NCI-H2081 (cell line): Measurements from ENCODE around the gene BCKDHA.
A peak's percentile ranks its signal among the peaks of the same experiment; 100 is the strongest.
"Not testable (repeated sequence)": the region's sequence is repeated elsewhere in the genome, so short reads cannot be mapped to it uniquely, and the experiment has no call there.

Source experiments
- DNase-seq, 2 experiments: peaks; one replicate each; lab custom pipeline; 2025; lab: John Stamatoyannopoulos, UW

BCKDHA gene

GRCh38 chr19:41426116-41426841 is 28.7 kb downstream of the BCKDHA start:
- DNase-seq = no peak

DNA sequence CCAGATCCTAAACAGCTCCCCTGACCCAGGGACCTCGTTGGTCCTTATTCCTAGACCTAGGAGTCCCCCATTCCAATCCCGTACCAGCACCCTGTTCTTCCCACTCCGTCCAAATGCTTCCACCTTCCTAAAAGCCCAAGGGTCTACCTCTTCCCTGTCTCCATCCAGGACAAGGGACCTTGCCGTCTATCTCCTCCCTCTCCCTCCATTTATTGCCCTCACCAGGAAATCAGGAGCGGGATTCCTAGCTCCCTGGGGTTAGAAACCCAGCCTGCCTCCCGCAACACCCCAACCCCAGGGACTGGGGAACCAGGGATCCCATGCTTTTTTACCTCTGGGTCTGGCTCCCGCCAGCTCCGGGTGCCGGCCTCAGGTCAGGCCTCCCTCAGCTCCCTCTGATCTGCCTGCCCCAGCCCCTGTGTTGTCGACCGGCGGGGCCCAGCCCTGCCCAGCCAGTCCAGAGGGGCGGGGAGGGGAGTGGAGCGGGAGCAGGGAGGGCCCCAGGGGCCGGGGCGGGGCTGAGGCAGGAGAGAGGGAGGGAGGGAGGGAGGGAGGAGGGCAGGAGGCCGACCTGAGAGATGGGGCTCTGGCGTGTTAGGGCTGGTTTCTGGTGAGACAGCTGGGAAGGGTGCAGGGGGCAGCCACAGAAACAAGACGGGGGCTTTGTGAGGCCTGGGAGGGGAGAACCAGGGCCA is 29.5 kb downstream of the BCKDHA start, which contains the start of gene B3GNT8:
Gene B3GNT8 (minus strand): TSS at position 423 of the 695 bp plus-strand sequence. CDS start 596 bp downstream, outside the sequence.
- DNase-seq = no peak

DNA sequence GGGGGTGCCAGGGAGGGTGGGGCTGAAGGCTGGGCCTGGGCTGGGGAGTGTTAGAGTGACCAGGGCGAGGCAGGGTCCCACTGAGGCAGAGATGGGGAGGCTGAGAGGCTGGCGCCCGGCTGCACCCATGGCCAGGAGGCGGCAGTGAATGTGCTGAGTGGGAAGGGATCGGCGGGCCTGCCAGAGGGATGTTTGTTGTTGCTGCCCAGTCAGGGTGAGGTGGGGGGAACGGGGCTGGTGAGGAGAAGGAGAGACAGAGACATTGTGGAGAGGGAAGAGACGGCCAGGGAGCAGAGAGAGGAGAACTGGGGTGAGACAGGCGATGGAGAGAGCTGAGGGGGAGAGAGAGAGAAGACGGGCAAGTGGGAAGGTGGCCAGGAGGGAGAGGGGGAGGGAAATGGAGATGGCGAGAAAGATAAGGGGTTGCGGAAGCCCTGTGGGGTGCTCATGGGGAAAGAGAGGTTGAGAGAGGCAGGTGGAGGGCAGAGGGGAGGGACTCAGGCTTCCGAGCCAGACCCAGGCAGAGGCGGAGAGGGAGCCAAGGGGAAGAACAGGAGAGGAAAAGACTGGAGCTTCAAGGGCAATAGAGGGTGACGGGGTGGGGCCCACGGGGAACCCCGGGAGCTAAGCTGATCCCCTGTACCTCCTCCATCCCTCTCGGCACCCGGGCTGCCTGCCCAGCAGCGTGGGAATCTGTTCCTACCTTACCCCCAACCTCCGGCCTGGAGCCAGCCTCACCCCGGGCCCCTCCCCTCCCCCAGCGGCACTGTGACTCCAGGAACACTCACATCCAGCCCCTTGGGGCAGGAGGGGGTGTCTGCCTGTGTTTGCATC is 30.2 kb downstream of the BCKDHA start:
- no peak for DNase-seq

DNA sequence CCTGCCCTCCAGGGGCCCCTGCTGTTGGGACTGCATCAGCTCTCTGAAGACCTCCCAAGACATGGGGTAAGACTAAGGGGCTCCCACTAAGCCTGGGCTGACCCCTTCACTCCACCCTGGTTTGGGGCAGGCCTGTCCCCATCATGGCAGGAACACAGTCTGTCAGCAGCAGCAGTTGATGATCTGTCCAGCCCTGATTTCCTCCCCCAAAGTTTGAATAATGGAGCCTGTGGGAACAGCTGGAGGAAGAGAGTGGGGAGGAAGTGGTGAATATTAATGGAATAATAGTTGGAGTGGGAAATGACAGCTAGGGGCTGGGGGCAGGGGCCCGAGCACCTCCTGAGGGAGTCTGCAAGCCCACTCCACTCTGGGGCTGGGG is 30.9 kb downstream of the BCKDHA start:
- no peak for DNase-seq

DNA sequence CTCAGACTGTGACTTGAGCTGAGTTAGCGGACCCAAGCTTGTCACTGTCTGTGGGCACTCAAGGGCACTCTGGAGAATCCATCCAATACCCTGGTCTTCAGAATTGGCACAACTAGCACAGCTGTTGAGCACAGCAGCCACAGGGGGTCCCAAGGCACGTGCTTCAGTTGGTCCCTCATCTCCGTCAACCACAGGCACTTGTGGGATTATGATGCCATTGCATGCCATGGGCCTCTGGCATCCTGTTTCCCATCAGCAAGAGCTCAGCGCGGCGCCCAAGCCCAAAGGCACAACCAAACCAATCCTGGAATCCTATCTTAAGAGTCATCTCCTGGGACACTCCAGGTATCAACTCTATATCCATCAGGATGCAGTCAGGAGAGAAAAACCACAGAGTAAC is 33.3 kb downstream of the BCKDHA start:
- no peak for DNase-seq

DNA sequence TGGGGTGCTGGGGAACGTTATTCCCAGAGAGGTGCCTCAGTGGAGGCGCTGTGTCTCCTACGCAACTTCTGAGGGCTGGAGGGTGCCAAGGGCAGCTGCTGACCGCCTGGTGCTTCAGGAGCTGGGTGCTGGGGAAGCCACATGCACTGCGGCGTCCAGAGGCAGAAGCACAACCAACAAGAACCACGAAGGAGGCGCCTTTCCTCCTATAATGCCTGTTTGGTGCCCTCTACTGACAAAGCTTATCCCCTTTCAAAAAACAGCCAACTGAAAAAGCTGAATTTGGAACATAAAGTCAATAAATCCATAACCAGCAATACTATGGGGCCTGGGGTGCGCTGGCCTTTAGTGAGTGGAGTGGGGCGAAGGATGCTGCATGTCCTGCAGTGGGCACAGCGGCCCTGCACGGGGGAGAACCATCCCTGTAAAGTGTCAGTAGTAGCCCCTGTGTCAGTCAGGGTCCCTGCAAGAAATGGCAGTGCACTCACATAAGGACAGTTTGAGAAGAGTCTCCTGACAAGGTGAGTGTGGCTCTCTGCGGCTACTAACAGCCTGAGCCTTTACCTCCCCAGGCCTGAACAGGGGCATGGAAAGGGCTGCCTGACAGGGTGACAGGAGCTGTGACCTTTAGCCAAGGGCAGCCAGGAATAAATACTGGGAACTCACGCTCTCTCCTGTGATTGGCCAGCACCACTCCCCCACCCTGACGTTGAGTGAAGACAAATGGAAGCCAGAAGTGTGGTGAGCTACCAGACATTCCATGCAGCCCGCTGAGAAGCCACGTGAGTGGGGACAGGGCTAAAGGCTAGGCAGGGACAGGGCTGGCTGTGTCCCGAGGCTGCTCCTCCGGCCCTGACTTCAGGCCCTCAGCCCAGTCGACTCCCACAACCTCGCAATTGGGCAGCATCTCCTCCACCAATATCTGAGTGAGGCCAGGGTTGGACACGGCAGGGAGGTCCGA is 34.1 kb downstream of the BCKDHA start:
- no peak for DNase-seq

- DNase-seq = no peak
Observed at GRCh38 chr19:41433171-41433570, 35.6 kb downstream of the BCKDHA start.

DNA sequence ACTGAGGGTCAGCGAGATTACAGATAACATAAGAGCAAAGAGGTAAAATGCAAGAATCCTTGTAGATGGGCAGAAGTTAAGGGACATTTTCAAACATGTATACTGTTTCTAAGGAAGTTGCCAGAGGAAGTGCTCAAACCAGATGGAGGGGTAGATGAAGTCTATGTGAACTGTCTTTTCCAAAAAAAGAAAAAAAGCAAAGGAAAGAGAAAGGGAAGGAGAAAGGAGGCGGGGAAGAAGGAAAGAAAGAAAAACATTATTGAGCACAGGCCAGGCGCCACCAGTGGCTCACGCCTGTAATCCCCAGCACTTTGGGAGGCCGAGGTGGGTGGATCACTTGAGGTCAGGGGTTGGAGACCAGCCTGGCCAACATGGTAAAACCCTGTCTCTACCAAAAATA is 36.8 kb downstream of the BCKDHA start:
- DNase-seq = no peak

DNA sequence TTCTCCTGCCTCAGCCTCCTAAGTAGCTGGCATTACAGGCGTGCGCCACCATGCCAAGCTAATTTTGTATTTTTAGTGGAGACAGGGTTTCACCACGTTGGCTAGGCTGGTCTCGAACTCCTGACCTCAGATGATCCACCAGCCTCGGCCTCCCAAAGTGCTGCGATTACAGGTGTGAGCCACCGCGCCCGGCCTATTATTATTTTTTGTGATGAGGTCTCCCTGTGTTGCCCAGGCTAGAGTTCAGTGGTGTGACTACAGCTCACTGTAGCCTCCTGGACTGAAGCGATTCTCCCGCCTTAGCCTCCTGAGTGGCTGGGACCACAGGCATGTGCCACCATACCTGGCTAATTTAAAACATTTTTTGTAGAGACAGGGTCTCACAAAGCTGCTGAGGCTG is 37.8 kb downstream of the BCKDHA start:
- DNase-seq = not testable (repeated sequence)

- no peak for DNase-seq
Observed at GRCh38 chr19:41435936-41436673, 38.5 kb downstream of the BCKDHA start.

GRCh38 chr19:41436674-41436951 is 39.0 kb downstream of the BCKDHA start:
- no peak for DNase-seq

DNA sequence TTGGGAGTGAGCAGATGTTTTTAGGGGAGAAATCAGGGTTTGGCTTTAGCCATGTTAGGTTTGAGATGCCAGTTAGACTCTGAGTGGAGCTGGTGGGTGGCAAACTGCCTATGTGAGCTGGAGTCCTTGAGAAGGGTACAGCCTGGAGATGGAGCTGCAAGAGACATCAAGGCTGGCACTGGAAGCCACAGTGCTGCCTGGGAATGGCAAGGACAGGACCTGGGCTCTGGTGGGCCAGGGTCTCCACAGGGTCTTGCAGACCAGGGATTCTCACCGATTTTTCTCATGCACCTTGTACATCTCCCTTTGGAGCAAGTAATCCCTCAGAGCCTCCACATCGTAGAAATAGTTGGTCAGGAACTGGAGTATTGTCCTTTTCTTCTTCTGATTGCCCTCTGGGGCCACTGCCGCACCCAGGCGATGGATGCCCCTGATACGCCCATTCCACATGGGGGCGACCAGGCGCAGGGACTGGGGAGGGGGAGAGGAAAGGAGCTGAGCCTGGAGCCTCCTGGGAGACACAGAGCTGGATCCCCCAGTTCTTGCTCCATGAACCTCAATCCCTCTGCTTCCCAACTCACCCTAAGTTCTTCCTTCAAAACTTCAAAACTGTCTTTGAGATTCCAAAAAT is 40.4 kb downstream of the BCKDHA start:
- no peak for DNase-seq

- DNase-seq = peak; percentile 99
Observed at GRCh38 chr19:41439441-41440222, 42.0 kb downstream of the BCKDHA start, which contains the start of gene DMAC2. DMAC2 (minus strand) TSS chr19:41439912; CDS start chr19:41439899, 13 bp downstream.

DNA sequence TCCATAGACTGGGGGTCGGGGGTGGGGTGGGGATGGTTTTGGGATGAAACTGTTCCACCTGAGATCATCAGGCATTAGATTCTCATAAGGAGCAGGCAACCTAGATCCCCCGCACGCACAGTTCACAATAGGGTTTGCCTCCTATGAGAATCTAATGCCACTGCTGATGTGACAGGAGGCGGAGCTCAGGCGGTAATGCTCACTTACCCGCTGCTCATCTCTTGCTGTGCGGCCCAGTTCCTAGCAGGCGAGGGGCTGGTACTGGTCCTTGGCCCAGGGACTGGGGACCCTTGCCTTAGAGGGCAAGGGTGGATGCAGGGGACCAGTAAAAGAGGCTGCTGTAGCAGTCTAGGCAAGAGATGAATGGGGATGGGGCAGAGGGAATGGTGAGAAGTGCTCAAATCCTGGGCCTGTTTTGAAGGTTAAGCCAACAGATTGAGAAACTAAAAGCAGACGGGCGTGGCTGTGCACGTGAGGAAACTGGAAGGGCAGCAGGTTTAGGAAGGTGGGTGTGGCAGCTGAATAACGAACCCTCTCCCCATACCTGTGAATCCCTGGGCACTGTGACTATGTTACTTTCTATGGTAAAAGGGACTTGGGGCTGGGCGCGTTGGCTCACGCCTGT is 43.8 kb downstream of the BCKDHA start:
- no peak for DNase-seq

GRCh38 chr19:41442473-41443355 is 45.1 kb downstream of the BCKDHA start, which contains the start of gene ERICH4:
ERICH4 (plus strand) TSS chr19:41443156; CDS start chr19:41443170, 14 bp downstream.
- DNase-seq = no peak

GRCh38 chr19:41443813-41444455 is 46.3 kb downstream of the BCKDHA start:
- DNase-seq = no peak

GRCh38 chr19:41445575-41445974 is 48.0 kb downstream of the BCKDHA start:
- DNase-seq = no peak
